GM19043 (cell line): ENCODE results near the gene ZNF738.

Experiments
- ATAC-seq: cut with Tn5 transposase; IDR thresholded peaks from one replicate; pipeline ENCODE4 v1.9.1; 2021; ENCODE audit warnings: low read depth; ENCODE audit not compliant: unreplicated experiment

ZNF738 gene

GRCh38 chr19:21410166-21410565, 51.4 kb downstream of the ZNF738 start:
- no peak for ATAC-seq

- ATAC-seq, result no peak
Observed at GRCh38 chr19:21422244-21422643, 63.4 kb downstream of the ZNF738 start.

DNA sequence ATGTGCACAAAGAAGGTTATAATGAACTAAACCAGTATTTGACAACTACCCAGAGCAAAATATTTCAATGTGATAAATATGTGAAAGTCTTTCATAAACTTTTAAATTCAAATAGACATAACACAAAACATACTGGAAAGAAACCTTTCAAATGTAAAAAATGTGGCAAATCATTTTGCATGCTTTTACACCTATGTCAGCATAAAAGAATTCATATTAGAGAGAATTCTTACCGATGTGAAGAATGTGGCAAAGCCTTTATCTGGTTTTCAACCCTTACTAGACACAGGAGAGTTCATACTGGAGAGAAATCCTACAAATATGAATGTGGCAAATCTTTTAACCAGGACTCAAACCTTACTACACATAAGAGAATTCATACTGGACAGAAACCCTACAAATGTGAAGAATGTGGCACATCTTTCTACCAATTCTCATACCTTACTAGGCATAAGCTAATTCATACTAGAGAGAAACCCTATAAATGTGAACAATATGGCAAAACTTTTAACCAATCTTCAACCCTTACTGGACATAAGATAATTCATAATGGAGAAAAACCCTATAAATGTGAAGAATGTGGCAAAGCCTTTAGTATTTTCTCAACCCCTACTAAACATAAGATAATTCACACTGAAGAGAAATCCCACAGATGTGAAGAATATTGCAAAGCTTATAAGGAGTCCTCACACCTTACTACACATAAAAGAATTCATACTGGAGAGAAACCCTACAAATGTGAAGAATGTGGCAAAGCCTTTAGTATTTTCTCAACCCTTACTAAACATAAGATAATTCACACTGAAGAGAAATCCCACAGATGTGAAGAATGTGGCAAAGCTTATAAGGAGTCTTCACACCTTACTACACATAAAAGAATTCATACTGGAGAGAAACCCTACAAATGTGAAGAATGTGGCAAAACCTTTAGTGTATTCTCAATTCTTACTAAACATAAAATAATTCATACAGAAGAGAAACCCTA, 64.5 kb downstream of the ZNF738 start:
- ATAC-seq, result no peak
